Measurements from ENCODE around the gene ASTN2. TPM values are rescaled to one million over a fixed set of nuclear protein-coding genes. Genes with fewer than 3 reads are reported as not detected.
A peak's percentile ranks its signal among the peaks of the same experiment; 100 is the strongest.

Gene ASTN2
- total and polyA plus RNA-seq, 2 experiments from 2014 or later = 5.6 to 7.7 TPM

DNA sequence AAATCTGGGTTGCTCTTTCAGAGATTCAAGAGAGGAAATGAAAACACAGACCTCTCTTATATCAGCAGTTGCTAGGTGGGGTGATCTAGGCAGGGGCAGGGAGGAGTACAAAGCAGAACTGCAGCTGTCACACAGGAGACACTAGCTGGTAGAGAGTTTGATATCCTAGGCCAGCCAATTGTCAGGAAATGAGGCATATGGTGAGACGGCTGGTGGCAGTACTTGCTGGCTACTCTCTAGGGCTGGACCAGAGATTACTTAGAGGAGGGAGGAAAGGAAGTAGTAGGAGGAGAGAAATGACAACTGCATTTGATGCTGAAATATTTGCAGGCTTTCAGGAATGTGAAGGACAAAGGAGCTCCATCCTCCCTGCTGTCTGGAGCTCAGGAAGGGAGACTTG, 614.0 kb downstream of the ASTN2 start:
- peak in 1 of 2 donors; percentile 13 for DNase-seq (ENCODE audit: low read depth in 1 of 2, low spot score in 1 of 2)

DNA sequence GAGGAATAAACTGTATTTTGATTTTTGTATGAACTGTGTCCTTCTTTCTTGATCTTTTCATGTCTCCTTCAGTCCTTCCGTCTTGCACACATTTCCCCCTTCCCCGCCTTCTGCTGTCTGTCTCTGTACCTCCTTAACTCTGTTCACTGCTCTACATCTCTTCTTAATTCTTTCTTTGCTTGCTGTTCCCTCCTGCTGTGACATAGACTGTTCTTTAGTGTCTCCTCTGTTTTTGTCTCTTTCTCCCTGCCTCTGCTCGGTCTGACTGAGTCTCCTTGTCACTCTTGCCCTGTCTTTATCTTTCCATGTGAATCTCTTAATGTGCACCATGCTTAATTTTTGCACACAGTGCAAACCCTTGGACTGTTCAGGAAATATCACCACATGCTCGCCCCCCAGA, 614.8 kb downstream of the ASTN2 start:
- peaks cover 3% of the 10 kb centered on the region for H3K27me3 ChIP-seq
- no peaks in the 10 kb centered on the region for H3K4me1 ChIP-seq (ENCODE audit: low read depth)
- no peaks in the 10 kb centered on the region for H3K9me3 ChIP-seq (ENCODE audit: low read depth)
- H3K4me3 ChIP-seq = no peak overlapping the region
- no peak overlapping the region for H3K27ac ChIP-seq
- TF ChIP-seq, protein P1, sequence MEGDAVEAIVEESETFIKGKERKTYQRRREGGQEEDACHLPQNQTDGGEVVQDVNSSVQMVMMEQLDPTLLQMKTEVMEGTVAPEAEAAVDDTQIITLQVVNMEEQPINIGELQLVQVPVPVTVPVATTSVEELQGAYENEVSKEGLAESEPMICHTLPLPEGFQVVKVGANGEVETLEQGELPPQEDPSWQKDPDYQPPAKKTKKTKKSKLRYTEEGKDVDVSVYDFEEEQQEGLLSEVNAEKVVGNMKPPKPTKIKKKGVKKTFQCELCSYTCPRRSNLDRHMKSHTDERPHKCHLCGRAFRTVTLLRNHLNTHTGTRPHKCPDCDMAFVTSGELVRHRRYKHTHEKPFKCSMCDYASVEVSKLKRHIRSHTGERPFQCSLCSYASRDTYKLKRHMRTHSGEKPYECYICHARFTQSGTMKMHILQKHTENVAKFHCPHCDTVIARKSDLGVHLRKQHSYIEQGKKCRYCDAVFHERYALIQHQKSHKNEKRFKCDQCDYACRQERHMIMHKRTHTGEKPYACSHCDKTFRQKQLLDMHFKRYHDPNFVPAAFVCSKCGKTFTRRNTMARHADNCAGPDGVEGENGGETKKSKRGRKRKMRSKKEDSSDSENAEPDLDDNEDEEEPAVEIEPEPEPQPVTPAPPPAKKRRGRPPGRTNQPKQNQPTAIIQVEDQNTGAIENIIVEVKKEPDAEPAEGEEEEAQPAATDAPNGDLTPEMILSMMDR (IDR thresholded peaks at IDR 0.05; ENCODE audit: low read depth, low read length) = no peak
- no peak for DNase-seq (ENCODE audit: low read depth in 1 of 2, low spot score in 1 of 2)
- H3K36me3 ChIP-seq = no peaks in the 10 kb centered on the region

More for the DNA sequence above, 614.0 kb downstream of the ASTN2 start:
- Histone ChIP-seq H3K27me3 (peaks cover 3% of the 10 kb centered on the region), H3K36me3 (no peaks in the 10 kb centered on the region), H3K9me3 (ENCODE audit: low read depth) (no peaks in the 10 kb centered on the region), H3K4me1 (ENCODE audit: low read depth) (no peaks in the 10 kb centered on the region), H3K27ac (no peak overlapping the region), H3K4me3 (no peak overlapping the region)
- TF ChIP-seq, protein P1 (IDR thresholded peaks at IDR 0.05; ENCODE audit: low read depth, low read length) = no peak

DNA sequence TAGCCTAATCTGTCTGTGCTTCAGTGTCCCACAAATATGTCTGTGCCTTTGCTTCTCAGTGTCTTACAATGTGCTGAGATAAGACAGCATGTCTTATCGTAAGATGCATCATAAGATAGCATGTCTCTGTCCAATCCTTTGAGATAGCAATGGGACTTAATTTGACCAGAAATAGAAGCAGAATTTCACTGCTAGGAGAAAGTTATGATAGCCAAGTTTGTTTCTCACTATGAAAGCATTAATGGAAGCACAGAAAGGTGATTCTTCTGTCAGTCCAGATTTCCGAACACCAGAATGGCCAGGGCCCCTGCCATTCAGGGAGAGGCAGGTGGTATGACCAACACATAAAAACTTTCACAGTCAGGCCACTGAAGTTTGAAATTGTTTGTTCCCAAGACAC, 616.3 kb downstream of the ASTN2 start:
- Histone ChIP-seq H3K4me1 (ENCODE audit: low read depth) (no peaks in the 10 kb centered on the region), H3K27ac (no peak overlapping the region), H3K36me3 (no peaks in the 10 kb centered on the region), H3K27me3 (peaks cover 3% of the 10 kb centered on the region), H3K9me3 (ENCODE audit: low read depth) (no peaks in the 10 kb centered on the region), H3K4me3 (no peak overlapping the region)
- no peak for DNase-seq (ENCODE audit: low read depth in 1 of 2, low spot score in 1 of 2)
- TF ChIP-seq, protein P1 (IDR thresholded peaks at IDR 0.05; ENCODE audit: low read depth, low read length) = no peak

DNA sequence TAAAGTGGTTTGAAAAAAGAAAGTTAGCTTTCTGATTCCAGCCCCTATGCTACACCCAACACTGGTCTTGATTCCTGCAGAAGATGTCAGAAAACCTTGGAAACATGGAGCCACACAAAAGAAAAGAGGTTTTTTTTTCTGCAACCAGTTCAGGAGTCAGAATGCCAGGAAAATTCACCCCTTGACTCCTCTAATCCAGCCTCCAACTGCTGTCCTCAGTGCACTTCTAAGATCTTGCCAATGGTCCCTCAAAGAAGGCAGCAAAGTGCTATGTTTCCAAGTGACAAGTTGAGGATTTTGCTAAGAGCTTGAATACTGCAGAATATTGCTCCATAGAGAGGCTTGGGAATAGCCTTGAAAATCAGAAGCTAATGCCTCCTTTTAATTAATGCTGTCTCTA, 617.6 kb downstream of the ASTN2 start:
- Histone ChIP-seq H3K4me3 (no peak overlapping the region), H3K27ac (no peak overlapping the region), H3K27me3 (peaks cover 3% of the 10 kb centered on the region), H3K36me3 (no peaks in the 10 kb centered on the region), H3K9me3 (ENCODE audit: low read depth) (no peaks in the 10 kb centered on the region), H3K4me1 (ENCODE audit: low read depth) (no peaks in the 10 kb centered on the region)
- TF ChIP-seq, protein P1 (IDR thresholded peaks at IDR 0.05; ENCODE audit: low read depth, low read length) = no peak
- DNase-seq (ENCODE audit: low read depth in 1 of 2, low spot score in 1 of 2) = no peak

DNA sequence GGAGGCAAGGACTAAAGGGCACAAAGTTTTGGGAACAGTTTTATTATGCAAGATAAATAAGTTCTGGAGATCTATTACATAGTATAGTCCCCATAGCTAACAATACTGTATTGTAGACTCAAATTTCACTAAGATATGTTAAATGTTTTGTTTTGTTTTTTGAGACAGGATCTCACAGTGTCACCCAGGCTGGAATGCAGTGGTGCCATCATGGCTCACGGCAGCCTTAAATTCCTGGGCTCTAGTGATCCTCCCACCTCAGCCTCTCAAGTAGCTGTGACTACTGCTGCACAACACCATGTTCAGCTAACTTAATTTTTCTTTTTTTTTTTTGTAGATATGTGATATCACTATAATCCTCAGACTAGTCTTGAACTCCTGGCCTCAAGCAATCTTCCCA, 618.2 kb downstream of the ASTN2 start:
- no peak overlapping the region for H3K27ac ChIP-seq
- no peak for DNase-seq (ENCODE audit: low read depth in 1 of 2, low spot score in 1 of 2)
- no peaks in the 10 kb centered on the region for H3K4me1 ChIP-seq (ENCODE audit: low read depth)
- peaks cover 3% of the 10 kb centered on the region for H3K27me3 ChIP-seq
- H3K36me3 ChIP-seq = no peaks in the 10 kb centered on the region
- TF ChIP-seq, protein P1 (IDR thresholded peaks at IDR 0.05; ENCODE audit: low read depth, low read length) = no peak
- no peak overlapping the region for H3K4me3 ChIP-seq
- H3K9me3 ChIP-seq (ENCODE audit: low read depth) = no peaks in the 10 kb centered on the region

DNA sequence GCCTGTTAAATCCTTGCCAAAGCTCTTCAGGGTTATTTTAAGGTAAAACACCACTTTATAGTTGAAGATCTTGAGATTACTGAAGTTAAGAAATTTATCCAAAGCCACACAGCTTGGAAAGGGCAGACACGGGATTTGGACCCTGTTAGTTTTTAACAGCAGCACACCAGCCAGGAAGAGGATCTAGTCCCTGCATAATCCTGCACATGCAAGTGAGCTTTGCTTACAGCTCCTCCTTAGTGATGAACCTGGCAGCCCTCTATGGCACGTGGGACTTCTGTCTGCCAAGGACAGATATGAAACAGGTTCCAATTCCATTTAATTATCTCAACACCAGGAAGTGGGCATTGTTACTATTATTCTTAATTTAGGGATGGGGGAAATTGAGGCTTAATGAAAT, 619.0 kb downstream of the ASTN2 start:
- Histone ChIP-seq H3K27ac (no peak overlapping the region), H3K9me3 (ENCODE audit: low read depth) (no peaks in the 10 kb centered on the region), H3K27me3 (peaks cover 3% of the 10 kb centered on the region), H3K4me1 (ENCODE audit: low read depth) (no peaks in the 10 kb centered on the region), H3K36me3 (no peaks in the 10 kb centered on the region), H3K4me3 (no peak overlapping the region)
- DNase-seq (ENCODE audit: low read depth in 1 of 2, low spot score in 1 of 2) = no peak
- TF ChIP-seq, protein P1 (IDR thresholded peaks at IDR 0.05; ENCODE audit: low read depth, low read length) = no peak
